Sigmoid colon (tissue), 7 donors: Measurements from ENCODE around the gene FOXN3. TPM values are rescaled to one million over a fixed set of nuclear protein-coding genes. Genes with fewer than 3 reads are reported as not detected.

Experiments
- DNase-seq: peaks from one replicate; pipeline ENCODE4 v3.0.0-alpha.2; 2019
- H3K27ac ChIP-seq, 4 donors: fragments of 200-600 bp; sonication (generic); one replicate each; pipeline ENCODE4 v1.5.1; 2016 to 2019; ENCODE audit warnings: mild to moderate bottlenecking in 1 of 4
- H3K27me3 ChIP-seq, 3 donors: fragments of 200-600 bp; sonication (generic); one replicate each; pipeline ENCODE4 v1.5.1; 2019; ENCODE audit warnings: mild to moderate bottlenecking in 1 of 3
- H3K36me3 ChIP-seq, 4 donors: fragments of 200-600 bp; sonication (generic); one replicate each; pipeline ENCODE4 v1.5.1; 2016 to 2019
- H3K4me1 ChIP-seq, 4 donors: fragments of 200-600 bp; sonication (generic); one replicate each; pipeline ENCODE4 v1.5.1; 2017 to 2019
- H3K4me3 ChIP-seq, 4 donors: fragments of 200-600 bp; sonication (generic); one replicate each; pipeline ENCODE4 v1.5.1; 2017 to 2019; ENCODE audit warnings: mild to moderate bottlenecking in 2 of 4, moderate library complexity in 1 of 4
- H3K9me3 ChIP-seq, 4 donors: fragments of 200-600 bp in 3 of 4; sonication (generic) in 3 of 4; one replicate each; pipeline versions ENCODE4 v1.5.1 to v1.6.1; 2013 to 2019
- EP300 ChIP-seq, 4 donors: sonication (generic); formaldehyde crosslinking; IDR thresholded peaks; one replicate each; pipeline ENCODE4 v1.6.1; 2017; ENCODE audit warnings: antibody characterized with exemption in 4 of 4
- POLR2A ChIP-seq, 2 donors: fragments of 450-650 bp; IDR thresholded peaks; one replicate each; pipeline ENCODE4 v1.6.1; 2016; ENCODE audit warnings: antibody characterized with exemption in 2 of 2, mild to moderate bottlenecking in 2 of 2, moderate library complexity in 2 of 2
- POLR2AphosphoS5 ChIP-seq, 4 donors: sonication (generic); formaldehyde crosslinking; IDR thresholded peaks; one replicate each; pipeline ENCODE4 v1.6.1; 2017; ENCODE audit warnings: antibody characterized with exemption in 4 of 4
- WGBS, 2 donors: extraction: QIAGEN DNeasy Blood & Tissue Kit; methylation state at CpG; one replicate each; pipeline ENCODE4 v1.1.7; 2013; 5-methylcytosine and 5-hydroxymethylcytosine counted together
- intact Hi-C: fragments of 100-400 bp; cut with DNase I; formaldehyde crosslinking; loops from one replicate; pipeline ENCODE4 v1.15.1; 2023
- polyA plus RNA-seq, 3 donors: library from polyadenylated mRNA; stranded (reverse); fragments of 200-250 nt; gene quantifications; one replicate each; pipeline ENCODE4 v1.2.3, GENCODE V29; 2013
- total RNA-seq, 4 donors: library from RNA; depleted of rRNA; stranded (reverse); fragments of >200 nt; gene quantifications; one replicate each; pipeline ENCODE4 v1.1.0, GENCODE V29; 2016
- TF ChIP-seq, protein P1 (sequence below), 4 experiments: fragments of 450-650 bp in 3 of 4; fragments of 200-600 bp in 1 of 4; IDR thresholded peaks; one replicate each; pipeline ENCODE4 v1.5.1; 2016 to 2019; ENCODE audit warnings: antibody characterized with exemption in 4 of 4, mild to moderate bottlenecking in 3 of 4, moderate library complexity in 2 of 4
- donor health status: healthy with polysubstance abuse.
- donor health status: Bipolar disorder and iron deficiency.
- donor health status: healthy.

Gene FOXN3
- total and polyA plus RNA-seq, 7 donors = 24.6 to 146 (median 104) TPM

GRCh38 chr14:89317051-89317691, 99.9 kb downstream of the FOXN3 start:
- Histone ChIP-seq H3K4me3 (no peak overlapping the region), H3K36me3 (no peaks in the 10 kb centered on the region), H3K4me1 (peaks cover 0 to 11% (median 2%) of the 10 kb centered on the region in 4 donors), H3K27me3 (no peaks in the 10 kb centered on the region), H3K27ac (no peak overlapping the region), H3K9me3 (peaks cover 0 to 3% (median 0%) of the 10 kb centered on the region in 4 donors)
- TF ChIP-seq POLR2A (IDR thresholded peaks at IDR 0.05) = no peak
- TF ChIP-seq EP300 (IDR thresholded peaks at IDR 0.05) = no peak
- no peak for TF ChIP-seq POLR2AphosphoS5 (IDR thresholded peaks at IDR 0.05)
- TF ChIP-seq, protein P1, sequence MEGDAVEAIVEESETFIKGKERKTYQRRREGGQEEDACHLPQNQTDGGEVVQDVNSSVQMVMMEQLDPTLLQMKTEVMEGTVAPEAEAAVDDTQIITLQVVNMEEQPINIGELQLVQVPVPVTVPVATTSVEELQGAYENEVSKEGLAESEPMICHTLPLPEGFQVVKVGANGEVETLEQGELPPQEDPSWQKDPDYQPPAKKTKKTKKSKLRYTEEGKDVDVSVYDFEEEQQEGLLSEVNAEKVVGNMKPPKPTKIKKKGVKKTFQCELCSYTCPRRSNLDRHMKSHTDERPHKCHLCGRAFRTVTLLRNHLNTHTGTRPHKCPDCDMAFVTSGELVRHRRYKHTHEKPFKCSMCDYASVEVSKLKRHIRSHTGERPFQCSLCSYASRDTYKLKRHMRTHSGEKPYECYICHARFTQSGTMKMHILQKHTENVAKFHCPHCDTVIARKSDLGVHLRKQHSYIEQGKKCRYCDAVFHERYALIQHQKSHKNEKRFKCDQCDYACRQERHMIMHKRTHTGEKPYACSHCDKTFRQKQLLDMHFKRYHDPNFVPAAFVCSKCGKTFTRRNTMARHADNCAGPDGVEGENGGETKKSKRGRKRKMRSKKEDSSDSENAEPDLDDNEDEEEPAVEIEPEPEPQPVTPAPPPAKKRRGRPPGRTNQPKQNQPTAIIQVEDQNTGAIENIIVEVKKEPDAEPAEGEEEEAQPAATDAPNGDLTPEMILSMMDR (IDR thresholded peaks at IDR 0.05) = no peak
- no peak for DNase-seq
- 87 to 94% methylated on average over 4 of the region's 4 CpGs for WGBS, 2 donors
- intact Hi-C loops = no loop called here

GRCh38 chr14:89315493-89316470, 101.3 kb downstream of the FOXN3 start:
- no peaks in the 10 kb centered on the region for H3K36me3 ChIP-seq
- no peak for DNase-seq

GRCh38 chr14:89314274-89314673, 102.8 kb downstream of the FOXN3 start:
- no peak overlapping the region for H3K27ac ChIP-seq
- H3K27me3 ChIP-seq = no peaks in the 10 kb centered on the region
- peaks cover 0 to 19% (median 2%) of the 10 kb centered on the region in 4 donors for H3K4me1 ChIP-seq
- H3K4me3 ChIP-seq = no peak overlapping the region
- WGBS, 2 donors = 96 to 99% methylated on average over 2 of the region's 2 CpGs
- no peak for DNase-seq
- no peak for TF ChIP-seq POLR2A (IDR thresholded peaks at IDR 0.05)
- no peak for TF ChIP-seq POLR2AphosphoS5 (IDR thresholded peaks at IDR 0.05)
- TF ChIP-seq EP300 (IDR thresholded peaks at IDR 0.05) = no peak
- TF ChIP-seq, protein P1 (IDR thresholded peaks at IDR 0.05) = no peak
- H3K36me3 ChIP-seq = no peaks in the 10 kb centered on the region
- peaks cover 0 to 1% (median 0%) of the 10 kb centered on the region in 4 donors for H3K9me3 ChIP-seq
- intact Hi-C loops = no loop called here

More at GRCh38 chr14:89315493-89316470, 101.3 kb downstream of the FOXN3 start:
- no peak for TF ChIP-seq POLR2A (IDR thresholded peaks at IDR 0.05)
- TF ChIP-seq, protein P1 (IDR thresholded peaks at IDR 0.05) = no peak
- TF ChIP-seq POLR2AphosphoS5 (IDR thresholded peaks at IDR 0.05) = no peak
- no peak for TF ChIP-seq EP300 (IDR thresholded peaks at IDR 0.05)
- H3K27ac ChIP-seq = no peak overlapping the region
- intact Hi-C loops = no loop called here
- no peak overlapping the region for H3K4me3 ChIP-seq
- H3K27me3 ChIP-seq = no peaks in the 10 kb centered on the region
- peaks cover 0 to 11% (median 2%) of the 10 kb centered on the region in 4 donors for H3K4me1 ChIP-seq
- 90 to 91% methylated on average over 10 of the region's 10 CpGs for WGBS, 2 donors
- H3K9me3 ChIP-seq = peaks cover 0 to 3% (median 0%) of the 10 kb centered on the region in 4 donors

GRCh38 chr14:89312932-89313331, 104.1 kb downstream of the FOXN3 start:
- no peaks in the 10 kb centered on the region for H3K36me3 ChIP-seq
- no peak for DNase-seq
- WGBS, 2 donors = 40 to 88% methylated on average over 5 of the region's 5 CpGs
- no peaks in the 10 kb centered on the region for H3K9me3 ChIP-seq
- intact Hi-C loops = no loop called here
- peaks cover 0 to 25% (median 3%) of the 10 kb centered on the region in 4 donors for H3K4me1 ChIP-seq
- H3K27ac ChIP-seq = no peak overlapping the region
- TF ChIP-seq, protein P1 (IDR thresholded peaks at IDR 0.05) = no peak
- no peak for TF ChIP-seq POLR2A (IDR thresholded peaks at IDR 0.05)
- no peak for TF ChIP-seq EP300 (IDR thresholded peaks at IDR 0.05)
- no peak for TF ChIP-seq POLR2AphosphoS5 (IDR thresholded peaks at IDR 0.05)
- H3K4me3 ChIP-seq = no peak overlapping the region
- no peaks in the 10 kb centered on the region for H3K27me3 ChIP-seq
